RPMI7951 (cell line): ENCODE measurements around the gene SSNA1. TPM values are rescaled to one million over a fixed set of nuclear protein-coding genes. Genes with fewer than 3 reads are reported as not detected.
"Not testable (repeated sequence)": the region's sequence is repeated elsewhere in the genome, so short reads cannot be mapped to it uniquely, and the experiment has no call there.

Experiments used
- DNase-seq: peaks from one replicate; pipeline ENCODE4 v3.0.0-alpha.2; 2012; ENCODE audit warnings: low read depth
- total RNA-seq: library from RNA; depleted of rRNA; stranded (reverse); fragments of >200 nt; shearing (Covaris generic); gene quantifications from 2 replicates; pipeline ENCODE4 v1.2.3, GENCODE V29; 2014; rRNA removed

The SSNA1 gene
- total RNA-seq, 1 experiment from 2014 or later = 72.8 TPM

- DNase-seq = no peak
These were observed 42.4 kb downstream of the SSNA1 start, which contains the start of gene SLC34A3 for GRCh38 chr9:137230705-137231371. TSS of gene SLC34A3 (plus strand) at chr9:137230901. CDS start at chr9:137231703, 802 bp downstream.

GRCh38 chr9:137231372-137232039 lies 43.0 kb downstream of the SSNA1 start:
- DNase-seq = no peak

GRCh38 chr9:137232101-137232500 lies 43.6 kb downstream of the SSNA1 start:
- DNase-seq = no peak

- DNase-seq = no peak
These were observed 44.0 kb downstream of the SSNA1 start for GRCh38 chr9:137232510-137232909.

- DNase-seq = no peak
These were observed 44.9 kb downstream of the SSNA1 start for GRCh38 chr9:137233143-137233980.

- DNase-seq = no peak
These were observed 45.7 kb downstream of the SSNA1 start for GRCh38 chr9:137234055-137234697.

- DNase-seq = no peak
These were observed 46.4 kb downstream of the SSNA1 start for GRCh38 chr9:137234758-137235423.

GRCh38 chr9:137235424-137236237 lies 47.2 kb downstream of the SSNA1 start:
- DNase-seq = no peak

- DNase-seq = peak; percentile 58
These were observed 47.9 kb downstream of the SSNA1 start for GRCh38 chr9:137236238-137236935.

GRCh38 chr9:137236936-137237421 lies 48.5 kb downstream of the SSNA1 start:
- DNase-seq = no peak

GRCh38 chr9:137237759-137238726 lies 49.6 kb downstream of the SSNA1 start:
- no peak for DNase-seq

GRCh38 chr9:137239541-137240200 lies 51.2 kb downstream of the SSNA1 start:
- DNase-seq = not testable (repeated sequence)

Other genes with a start within 250 kb of the SSNA1 start
- gene FBXW5, start 243.9 kb upstream of the SSNA1 start, total RNA-seq = 48.7 and 74.1 TPM in 2 replicates
- not detected in 2 replicates for gene C8G, start 243.4 kb upstream of the SSNA1 start, total RNA-seq
- not detected in 2 replicates for gene LCN12, start 236.4 kb upstream of the SSNA1 start, total RNA-seq
- gene PTGDS, start 211.2 kb upstream of the SSNA1 start, total RNA-seq = 0.24 TPM in 1 of 2 replicates, not detected in the other
- not detected in 2 replicates for gene LCNL1, start 205.7 kb upstream of the SSNA1 start, total RNA-seq
- 24.5 and 50.9 TPM in 2 replicates for gene PAXX, start 196.3 kb upstream of the SSNA1 start, total RNA-seq
- gene CLIC3, start 192.1 kb upstream of the SSNA1 start, total RNA-seq = 0.68 and 1.7 TPM in 2 replicates
- gene ABCA2, start 160.4 kb upstream of the SSNA1 start, total RNA-seq = 4.1 and 10.8 TPM in 2 replicates
- not detected in 2 replicates for gene FUT7, start 156.6 kb upstream of the SSNA1 start, total RNA-seq
- 0.60 and 1.6 TPM in 2 replicates for gene NPDC1, start 142.5 kb upstream of the SSNA1 start, total RNA-seq
- not detected in 2 replicates for gene ENTPD2, start 134.6 kb upstream of the SSNA1 start, total RNA-seq
- 15.3 and 21.8 TPM in 2 replicates for gene SAPCD2, start 118.1 kb upstream of the SSNA1 start, total RNA-seq
- gene UAP1L1, start 111.2 kb upstream of the SSNA1 start, total RNA-seq = 7.6 and 10.0 TPM in 2 replicates
- gene MAN1B1, start 101.7 kb upstream of the SSNA1 start, total RNA-seq = 39.2 and 56.9 TPM in 2 replicates
- 30.8 and 37.5 TPM in 2 replicates for gene DPP7, start 73.9 kb upstream of the SSNA1 start, total RNA-seq
- 0.20 TPM in 1 of 2 replicates, not detected in the other for gene GRIN1, start 49.5 kb upstream of the SSNA1 start, total RNA-seq
- not detected in 2 replicates for gene LRRC26, start 18.6 kb upstream of the SSNA1 start, total RNA-seq
- gene TMEM210, start 16.6 kb upstream of the SSNA1 start, total RNA-seq = not detected in 2 replicates
- gene ANAPC2, start 116 bp upstream of the SSNA1 start, total RNA-seq = 8.1 and 9.8 TPM in 2 replicates
- 1.1 and 3.7 TPM in 2 replicates for gene TPRN, start 12.1 kb downstream of the SSNA1 start, total RNA-seq
- gene TMEM203, start 17.0 kb downstream of the SSNA1 start, total RNA-seq = 39.1 and 40.0 TPM in 2 replicates
- 4.6 and 5.4 TPM in 2 replicates for gene NDOR1, start 17.0 kb downstream of the SSNA1 start, total RNA-seq
- not detected in 2 replicates for gene RNF208, start 33.6 kb downstream of the SSNA1 start, total RNA-seq
- gene CYSRT1, start 36.5 kb downstream of the SSNA1 start, total RNA-seq = 0.36 and 1.1 TPM in 2 replicates
- not detected in 2 replicates for gene RNF224, start 38.8 kb downstream of the SSNA1 start, total RNA-seq
- not detected in 2 replicates for gene SLC34A3, start 42.2 kb downstream of the SSNA1 start, total RNA-seq
- gene TUBB4B, start 52.6 kb downstream of the SSNA1 start, total RNA-seq = 295 and 372 TPM in 2 replicates
- not detected in 2 replicates for gene STPG3, start 62.6 kb downstream of the SSNA1 start, total RNA-seq
- 34.2 and 46.8 TPM in 2 replicates for gene NELFB, start 66.7 kb downstream of the SSNA1 start, total RNA-seq
- under 0.01 TPM in 2 replicates for gene TOR4A, start 89.0 kb downstream of the SSNA1 start, total RNA-seq
- 0.12 TPM in 1 of 2 replicates, not detected in the other for gene NRARP, start 113.6 kb downstream of the SSNA1 start, total RNA-seq
- gene EXD3, start 234.5 kb downstream of the SSNA1 start, total RNA-seq = 0.24 and 1.3 TPM in 2 replicates
- not detected in 2 replicates for gene NOXA1, start 234.7 kb downstream of the SSNA1 start, total RNA-seq